Endothelial cell of umbilical vein (primary cell): ENCODE results near the gene MCTP2. TPM values are rescaled to one million over a fixed set of nuclear protein-coding genes. Genes with fewer than 3 reads are reported as not detected.

Experiments used
- BruUV-seq: library from RNA; stranded (reverse); fragments of 400-500 nt; replicated peaks from 2 replicates; lab custom pipeline; 2021; lab: Mats Ljungman, UMichigan
- CTCF ChIA-PET: fragments of 300-600, 350-600 bp; sonication (Branson Sonifier 250); formaldehyde crosslinking; loops from one replicate; lab custom pipeline; 2021; ENCODE audit warnings: antibody characterized with exemption, inconsistent platforms; lab: Charles Lee
- POLR2A ChIA-PET: fragments of 300-600, 350-600 bp; sonication (Branson Sonifier 250); formaldehyde crosslinking; loops from one replicate; lab custom pipeline; 2021; ENCODE audit warnings: antibody characterized with exemption, inconsistent platforms; lab: Charles Lee
- DNase-seq: peaks from one replicate; pipeline ENCODE4 v3.0.0-alpha.2; 2011; ENCODE audit warnings: low read depth, low spot score
- FAIRE-seq: peaks from 2 replicates; lab custom pipeline; 2011; peaks lifted over from hg19 to GRCh38; lab: Jason Lieb, UNC
- H2AFZ ChIP-seq: 2 replicates; pipeline ENCODE4 v1.6.0; 2012; ENCODE audit warnings: low read depth, low read length, control low read depth, inconsistent platforms
- H3K27ac ChIP-seq: 2 replicates; pipeline ENCODE4 v1.5.1; 2011; ENCODE audit warnings: low read depth, mild to moderate bottlenecking, control low read depth, low read length, moderate library complexity; ENCODE audit not compliant: insufficient read depth
- H3K27me3 ChIP-seq, 2 experiments: 2 replicates each; pipeline versions ENCODE4 v1.6.0 to v1.6.1; 2011; ENCODE audit warnings: low read length in 2 of 2, mixed read lengths in 1 of 2; ENCODE audit not compliant: control insufficient read depth in 2 of 2, insufficient read depth in 2 of 2
- H3K36me3 ChIP-seq, 2 experiments: 2 replicates in 1 of 2; 3 replicates in 1 of 2; pipeline ENCODE4 v1.5.1; 2011; ENCODE audit warnings: low read length in 2 of 2, mild to moderate bottlenecking in 1 of 2, moderate library complexity in 1 of 2; ENCODE audit not compliant: control insufficient read depth in 2 of 2, insufficient read depth in 2 of 2; ENCODE audit errors: extremely low read depth in 1 of 2
- H3K4me1 ChIP-seq: 3 replicates; pipeline ENCODE4 v1.5.1; 2011; ENCODE audit warnings: mild to moderate bottlenecking, low read length; ENCODE audit not compliant: control insufficient read depth, insufficient read depth; ENCODE audit errors: extremely low read depth
- H3K4me2 ChIP-seq: 2 replicates; pipeline ENCODE4 v1.6.1; 2011; ENCODE audit warnings: low read length, control low read depth, mixed read lengths; ENCODE audit not compliant: insufficient read depth
- H3K4me3 ChIP-seq, 3 experiments: fragments of 200-600 bp in 1 of 3; sonication (generic), shearing (Covaris generic) in 1 of 3; replicated peaks in 1 of 3; 2 replicates each; pipeline ENCODE4 v1.5.1; 2011 to 2016; ENCODE audit warnings: control low read depth in 3 of 3, low read length in 3 of 3, mild to moderate bottlenecking in 2 of 3, inconsistent platforms in 1 of 3, low read depth in 1 of 3, moderate library complexity in 1 of 3; ENCODE audit not compliant: insufficient read depth in 1 of 3
- H3K79me2 ChIP-seq: 2 replicates; pipeline ENCODE4 v1.6.0; 2012; ENCODE audit warnings: low read length, inconsistent platforms; ENCODE audit not compliant: control insufficient read depth, insufficient read depth
- H3K9ac ChIP-seq: replicated peaks from 2 replicates; pipeline ENCODE3; 2011; ENCODE audit warnings: low read length, control low read depth; ENCODE audit not compliant: insufficient read depth; ENCODE audit errors: extremely low read depth
- H3K9me1 ChIP-seq: replicated peaks from 3 replicates; pipeline ENCODE4 v1.6.0; 2011; ENCODE audit warnings: mild to moderate bottlenecking, low read length; ENCODE audit not compliant: control insufficient read depth, insufficient read depth; ENCODE audit errors: extremely low read depth
- H3K9me3 ChIP-seq: replicated peaks from 2 replicates; pipeline ENCODE4 v1.5.1; 2012; ENCODE audit warnings: low read length, inconsistent platforms; ENCODE audit not compliant: control insufficient read depth, insufficient read depth
- H4K20me1 ChIP-seq: replicated peaks from 2 replicates; pipeline ENCODE3; 2011; ENCODE audit warnings: mild to moderate bottlenecking, low read length; ENCODE audit not compliant: control insufficient read depth, insufficient read depth; ENCODE audit errors: extremely low read depth
- EZH2 ChIP-seq: IDR thresholded peaks from 2 replicates; pipeline ENCODE4 v1.6.1; 2012; ENCODE audit warnings: borderline replicate concordance, low read depth, mild to moderate bottlenecking, moderate library complexity, low read length, inconsistent platforms; ENCODE audit not compliant: severe bottlenecking
- FOS ChIP-seq: IDR thresholded peaks from 2 replicates; pipeline ENCODE4 v1.6.1; 2011; ENCODE audit warnings: mild to moderate bottlenecking, low read length, moderate library complexity, borderline replicate concordance; ENCODE audit not compliant: insufficient read depth
- GATA2 ChIP-seq: IDR thresholded peaks from 2 replicates; pipeline ENCODE4 v1.7.0; 2011; ENCODE audit warnings: low read depth, mild to moderate bottlenecking, moderate library complexity, mixed read lengths, low read length; ENCODE audit not compliant: insufficient read length, insufficient read depth
- JUN ChIP-seq: IDR thresholded peaks from 2 replicates; pipeline ENCODE4 v1.6.1; 2011; ENCODE audit warnings: borderline replicate concordance, low read depth; ENCODE audit not compliant: insufficient read length, insufficient read depth
- MYC ChIP-seq: IDR thresholded peaks from one replicate; pipeline ENCODE4 v1.6.1; 2011; ENCODE audit warnings: mild to moderate bottlenecking, low read depth, low read length
- POLR2A ChIP-seq: IDR thresholded peaks from 2 replicates; pipeline ENCODE4 v1.6.1; 2012; ENCODE audit warnings: low read depth, mild to moderate bottlenecking, control low read depth, low read length
- POLR2AphosphoS5 ChIP-seq: IDR thresholded peaks from 2 replicates; pipeline ENCODE4 v1.6.1; 2012; ENCODE audit warnings: low read depth, mild to moderate bottlenecking, control low read depth, low read length, moderate library complexity; ENCODE audit not compliant: insufficient read depth
- dilution Hi-C: fragments of 300-500 bp; cut with MboI; formaldehyde crosslinking; loops from one replicate; pipeline ENCODE4 v1.15.0; 2019; ENCODE audit warnings: low sequenced_read_pairs; ENCODE audit not compliant: extremely low pct_ligation_motif_present
- intact Hi-C: fragments of 100-400 bp; cut with micrococcal nuclease; formaldehyde crosslinking; loops from one replicate; pipeline ENCODE4 v1.10.0; 2022
- polyA plus RNA-seq, 4 experiments: library from polyadenylated mRNA; depleted of rRNA in 3 of 4; stranded (reverse) in 3 of 4; unstranded in 1 of 4; fragments of >200 nt; gene quantifications; 2 replicates each; pipeline versions ENCODE4 v1.2.1 to v1.2.3, GENCODE V29; 2011 to 2012; ENCODE audit warnings: missing spikeins in 1 of 4
- total RNA-seq: library from RNA; stranded (reverse); gene quantifications from 2 replicates; pipeline ENCODE4 v1.2.3, GENCODE V29; 2021
- TF ChIP-seq, protein P1 (sequence below), 2 donors: IDR thresholded peaks; 1 replicate in 1 of 2; 2 replicates in 1 of 2; pipeline ENCODE4 v1.5.1; 2011; ENCODE audit warnings: low read length in 2 of 2, mild to moderate bottlenecking in 2 of 2, moderate library complexity in 2 of 2, control low read depth in 1 of 2, inconsistent platforms in 1 of 2, low read depth in 1 of 2; ENCODE audit not compliant: insufficient read depth in 1 of 2; ENCODE audit errors: extremely low read depth in 1 of 2
- TF ChIP-seq, protein P2 (sequence below): IDR thresholded peaks from 2 replicates; pipeline ENCODE4 v1.6.1; 2011; ENCODE audit not compliant: insufficient read depth, insufficient read length

The MCTP2 gene
- total and polyA plus RNA-seq, 2 donors (not counting 3 experiments of a cell fraction or from before 2014, with no cell fraction given): 0.01 to 0.75 TPM

DNA sequence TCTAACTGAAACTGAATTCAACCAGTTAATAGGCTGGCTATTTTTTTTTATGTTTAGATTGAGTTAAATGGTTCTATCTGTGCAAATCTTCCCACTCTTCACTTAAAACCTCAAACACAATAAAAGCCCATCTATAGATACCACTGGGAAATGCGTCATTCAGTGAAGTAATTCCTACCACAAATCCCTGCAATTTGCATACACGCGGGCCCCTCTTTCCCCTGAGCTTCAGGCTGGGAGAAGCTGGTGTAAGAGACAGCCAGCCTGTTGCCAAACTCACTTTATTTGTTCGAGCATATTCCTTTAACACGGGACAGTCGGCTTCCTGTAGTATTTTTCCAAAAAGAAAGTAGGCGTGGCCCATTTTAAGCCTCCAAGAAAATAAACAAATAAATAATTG is 26.0 kb upstream of the MCTP2 start:
- CTCF ChIA-PET: no interaction called here
- no TSS peak for BruUV-seq
- Histone ChIP-seq H3K36me3 (no peaks in the 10 kb centered on the region), H4K20me1 (no peaks in the 10 kb centered on the region), H3K9me3 (no peaks in the 10 kb centered on the region), H3K4me2 (no peak overlapping the region), H3K79me2 (no peaks in the 10 kb centered on the region), H2AFZ (no peak overlapping the region), H3K9ac (no peak overlapping the region), H3K4me3 (no peak overlapping the region), H3K27me3 (no peaks in the 10 kb centered on the region), H3K9me1 (no peaks in the 10 kb centered on the region), H3K4me1 (no peaks in the 10 kb centered on the region), H3K27ac (no peak overlapping the region)
- no peak for FAIRE-seq
- intact Hi-C loops: no loop called here
- dilution Hi-C loops: no loop called here
- DNase-seq: no peak
- TF ChIP-seq, protein P1, sequence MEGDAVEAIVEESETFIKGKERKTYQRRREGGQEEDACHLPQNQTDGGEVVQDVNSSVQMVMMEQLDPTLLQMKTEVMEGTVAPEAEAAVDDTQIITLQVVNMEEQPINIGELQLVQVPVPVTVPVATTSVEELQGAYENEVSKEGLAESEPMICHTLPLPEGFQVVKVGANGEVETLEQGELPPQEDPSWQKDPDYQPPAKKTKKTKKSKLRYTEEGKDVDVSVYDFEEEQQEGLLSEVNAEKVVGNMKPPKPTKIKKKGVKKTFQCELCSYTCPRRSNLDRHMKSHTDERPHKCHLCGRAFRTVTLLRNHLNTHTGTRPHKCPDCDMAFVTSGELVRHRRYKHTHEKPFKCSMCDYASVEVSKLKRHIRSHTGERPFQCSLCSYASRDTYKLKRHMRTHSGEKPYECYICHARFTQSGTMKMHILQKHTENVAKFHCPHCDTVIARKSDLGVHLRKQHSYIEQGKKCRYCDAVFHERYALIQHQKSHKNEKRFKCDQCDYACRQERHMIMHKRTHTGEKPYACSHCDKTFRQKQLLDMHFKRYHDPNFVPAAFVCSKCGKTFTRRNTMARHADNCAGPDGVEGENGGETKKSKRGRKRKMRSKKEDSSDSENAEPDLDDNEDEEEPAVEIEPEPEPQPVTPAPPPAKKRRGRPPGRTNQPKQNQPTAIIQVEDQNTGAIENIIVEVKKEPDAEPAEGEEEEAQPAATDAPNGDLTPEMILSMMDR (IDR thresholded peaks at IDR 0.05; ENCODE audit: extremely low read depth in 1 of 2, insufficient read depth in 1 of 2, low read depth in 1 of 2, low read length in 2 of 2): no peak
- TF ChIP-seq JUN: no peak
- TF ChIP-seq, protein P2, sequence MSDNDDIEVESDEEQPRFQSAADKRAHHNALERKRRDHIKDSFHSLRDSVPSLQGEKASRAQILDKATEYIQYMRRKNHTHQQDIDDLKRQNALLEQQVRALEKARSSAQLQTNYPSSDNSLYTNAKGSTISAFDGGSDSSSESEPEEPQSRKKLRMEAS: no peak
- POLR2A ChIA-PET: no interaction called here

DNA sequence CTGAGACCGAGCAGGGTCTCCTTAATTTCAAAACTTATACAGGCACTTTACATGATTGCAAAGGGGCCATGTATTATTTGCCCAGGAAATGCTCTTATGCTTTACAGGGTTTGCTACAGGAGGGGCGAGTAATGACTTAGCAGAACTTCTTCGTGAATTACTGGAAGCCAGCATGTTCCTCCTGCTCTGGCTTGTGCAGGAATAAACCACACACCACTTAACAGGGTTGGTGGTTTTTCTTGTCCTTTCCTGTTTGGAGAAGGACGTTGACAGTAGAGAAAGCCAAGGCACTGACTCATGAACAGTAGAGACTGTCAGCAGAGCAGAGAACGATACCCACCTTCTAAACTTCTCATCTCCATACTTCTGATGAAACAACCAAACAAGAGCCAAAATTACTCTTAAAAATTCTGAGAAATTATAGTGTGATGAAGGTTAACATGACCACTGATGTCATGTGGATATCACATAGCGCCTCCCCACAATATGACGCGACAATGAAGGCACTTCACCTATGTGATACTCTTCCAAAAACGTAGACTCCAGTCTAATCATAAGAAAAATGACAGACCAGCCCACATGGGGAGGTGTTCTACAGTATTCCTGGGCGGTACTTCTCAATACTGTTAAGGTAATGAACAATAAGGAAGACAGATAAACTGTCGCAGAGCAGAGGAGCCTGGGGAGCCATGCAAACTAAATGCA is 24.7 kb upstream of the MCTP2 start:
- FAIRE-seq (no peak), DNase-seq (no peak)
- H3K79me2 ChIP-seq: no peaks in the 10 kb centered on the region
- dilution Hi-C loops: no loop called here
- no peak overlapping the region for H3K9ac ChIP-seq
- no peak overlapping the region for H3K4me2 ChIP-seq
- no peaks in the 10 kb centered on the region for H3K4me1 ChIP-seq
- H3K9me1 ChIP-seq: no peaks in the 10 kb centered on the region
- H3K36me3 ChIP-seq: no peaks in the 10 kb centered on the region
- intact Hi-C loops: no loop called here
- H3K4me3 ChIP-seq: no peak overlapping the region
- POLR2A ChIA-PET: no interaction called here
- H2AFZ ChIP-seq: no peak overlapping the region
- no peaks in the 10 kb centered on the region for H3K27me3 ChIP-seq
- H4K20me1 ChIP-seq: no peaks in the 10 kb centered on the region
- CTCF ChIA-PET: no interaction called here
- BruUV-seq: no TSS peak
- H3K9me3 ChIP-seq: no peaks in the 10 kb centered on the region
- TF ChIP-seq POLR2AphosphoS5: no peak
- TF ChIP-seq, protein P2: no peak
- TF ChIP-seq GATA2: no peak
- TF ChIP-seq POLR2A: no peak
- TF ChIP-seq EZH2: no peak
- TF ChIP-seq, protein P1 (IDR thresholded peaks at IDR 0.05; ENCODE audit: extremely low read depth in 1 of 2, insufficient read depth in 1 of 2, low read depth in 1 of 2, low read length in 2 of 2): no peak
- TF ChIP-seq FOS: no peak
- TF ChIP-seq MYC: no peak
- TF ChIP-seq JUN: no peak
- H3K27ac ChIP-seq: no peak overlapping the region
